Left ventricle myocardium inferior (tissue), 1 donor: Measurements from ENCODE around the gene AGBL4. TPM values are rescaled to one million over a fixed set of nuclear protein-coding genes. Genes with fewer than 3 reads are reported as not detected.

ENCODE experiments used
- DNase-seq: peaks from one replicate; pipeline ENCODE4 v3.0.0-alpha.2; 2020
- H3K27ac ChIP-seq: fragments of 200-600 bp; replicated peaks from 2 replicates; pipeline ENCODE4 v1.8.0; 2021
- H3K27me3 ChIP-seq: fragments of 200-600 bp; 2 replicates; pipeline ENCODE4 v1.8.0; 2021; ENCODE audit warnings: low read depth
- H3K36me3 ChIP-seq: fragments of 200-600 bp; 2 replicates; pipeline ENCODE4 v1.8.0; 2021
- H3K4me1 ChIP-seq: fragments of 200-600 bp; 2 replicates; pipeline ENCODE4 v1.8.0; 2021
- H3K4me3 ChIP-seq: fragments of 200-600 bp; 2 replicates; pipeline ENCODE4 v1.8.0; 2021; ENCODE audit warnings: mild to moderate bottlenecking, moderate library complexity
- H3K9me3 ChIP-seq: fragments of 200-600 bp; replicated peaks from 2 replicates; pipeline ENCODE4 v1.8.0; 2021
- CTCF ChIP-seq: fragments of 200-600 bp; IDR thresholded peaks from 2 replicates; pipeline ENCODE4 v1.8.0; 2021; ENCODE audit warnings: antibody characterized with exemption, mild to moderate bottlenecking, borderline replicate concordance
- intact Hi-C: fragments of 100-400 bp; cut with micrococcal nuclease; formaldehyde crosslinking; loops from one replicate; pipeline ENCODE4 v1.11.0; 2022
- total RNA-seq: library from RNA; stranded (reverse); fragmentation: NEBNext Ultra II Directional; extraction: Animal tissue kit (Norgen Biotek cat#: 25700); gene quantifications from one replicate; pipeline ENCODE4 v1.2.1, GENCODE V29; 2021
- donor health status: DM: no; HTN: yes; CAD: no; lungs with severe emphysema.

AGBL4 gene
- total RNA-seq, 1 donor from 2014 or later = 0.38 TPM

- Histone ChIP-seq H3K36me3 (no peaks in the 10 kb centered on the region), H3K27me3 (no peaks in the 10 kb centered on the region), H3K27ac (no peak overlapping the region), H3K9me3 (no peaks in the 10 kb centered on the region), H3K4me3 (no peak overlapping the region), H3K4me1 (no peaks in the 10 kb centered on the region)
- no peak for DNase-seq
- intact Hi-C loops = no loop called here
- no peak for TF ChIP-seq CTCF
These were observed 667.2 kb downstream of the AGBL4 start for GRCh38 chr1:49356594-49356993.

- H3K9me3 ChIP-seq = no peaks in the 10 kb centered on the region
- no peaks in the 10 kb centered on the region for H3K27me3 ChIP-seq
- intact Hi-C loops = no loop called here
- H3K36me3 ChIP-seq = no peaks in the 10 kb centered on the region
- H3K27ac ChIP-seq = no peak overlapping the region
- DNase-seq = no peak
- no peak overlapping the region for H3K4me3 ChIP-seq
- H3K4me1 ChIP-seq = no peaks in the 10 kb centered on the region
- no peak for TF ChIP-seq CTCF
These were observed 672.0 kb downstream of the AGBL4 start for GRCh38 chr1:49351768-49352167.

- intact Hi-C loops = no loop called here
- H3K9me3 ChIP-seq = no peaks in the 10 kb centered on the region
These were observed 676.9 kb downstream of the AGBL4 start for GRCh38 chr1:49346767-49347349.

GRCh38 chr1:49340576-49340975, 683.2 kb downstream of the AGBL4 start:
- Histone ChIP-seq H3K27me3 (no peaks in the 10 kb centered on the region), H3K9me3 (no peaks in the 10 kb centered on the region), H3K4me1 (no peaks in the 10 kb centered on the region), H3K4me3 (no peak overlapping the region), H3K36me3 (no peaks in the 10 kb centered on the region), H3K27ac (no peak overlapping the region)
- TF ChIP-seq CTCF = no peak
- DNase-seq = no peak
- intact Hi-C loops = no loop called here

More at GRCh38 chr1:49346767-49347349, 676.9 kb downstream of the AGBL4 start:
- Histone ChIP-seq H3K4me3 (no peak overlapping the region), H3K27me3 (no peaks in the 10 kb centered on the region), H3K27ac (no peak overlapping the region), H3K36me3 (no peaks in the 10 kb centered on the region), H3K4me1 (no peaks in the 10 kb centered on the region)
- DNase-seq = no peak
- no peak for TF ChIP-seq CTCF

- Histone ChIP-seq H3K27me3 (no peaks in the 10 kb centered on the region), H3K4me3 (no peak overlapping the region), H3K9me3 (no peaks in the 10 kb centered on the region), H3K36me3 (no peaks in the 10 kb centered on the region), H3K27ac (no peak overlapping the region), H3K4me1 (no peaks in the 10 kb centered on the region)
- TF ChIP-seq CTCF = no peak
- intact Hi-C loops = no loop called here
- no peak for DNase-seq
These were observed 684.7 kb downstream of the AGBL4 start for GRCh38 chr1:49339043-49339442.
